22Rv1 (cell line): ENCODE data around the gene PPARG.

Experiments used
- ZFX ChIP-seq: fragments of 450-650 bp; IDR thresholded peaks from 2 replicates; pipeline ENCODE4 v1.6.1; 2017; ENCODE audit warnings: antibody characterized with exemption, borderline replicate concordance
- TF ChIP-seq, protein P1 (sequence below): fragments of 450-650 bp; IDR thresholded peaks from 2 replicates; pipeline ENCODE4 v1.5.1; 2017; ENCODE audit warnings: mild to moderate bottlenecking

GRCh38 chr3:12292770-12293169 lies 3.9 kb downstream of the PPARG start:
- TF ChIP-seq, protein P1, sequence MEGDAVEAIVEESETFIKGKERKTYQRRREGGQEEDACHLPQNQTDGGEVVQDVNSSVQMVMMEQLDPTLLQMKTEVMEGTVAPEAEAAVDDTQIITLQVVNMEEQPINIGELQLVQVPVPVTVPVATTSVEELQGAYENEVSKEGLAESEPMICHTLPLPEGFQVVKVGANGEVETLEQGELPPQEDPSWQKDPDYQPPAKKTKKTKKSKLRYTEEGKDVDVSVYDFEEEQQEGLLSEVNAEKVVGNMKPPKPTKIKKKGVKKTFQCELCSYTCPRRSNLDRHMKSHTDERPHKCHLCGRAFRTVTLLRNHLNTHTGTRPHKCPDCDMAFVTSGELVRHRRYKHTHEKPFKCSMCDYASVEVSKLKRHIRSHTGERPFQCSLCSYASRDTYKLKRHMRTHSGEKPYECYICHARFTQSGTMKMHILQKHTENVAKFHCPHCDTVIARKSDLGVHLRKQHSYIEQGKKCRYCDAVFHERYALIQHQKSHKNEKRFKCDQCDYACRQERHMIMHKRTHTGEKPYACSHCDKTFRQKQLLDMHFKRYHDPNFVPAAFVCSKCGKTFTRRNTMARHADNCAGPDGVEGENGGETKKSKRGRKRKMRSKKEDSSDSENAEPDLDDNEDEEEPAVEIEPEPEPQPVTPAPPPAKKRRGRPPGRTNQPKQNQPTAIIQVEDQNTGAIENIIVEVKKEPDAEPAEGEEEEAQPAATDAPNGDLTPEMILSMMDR, result no peak
- no peak for TF ChIP-seq ZFX
